ENCODE results near the gene ZNF487. TPM values are rescaled to one million over a fixed set of nuclear protein-coding genes. Genes with fewer than 3 reads are reported as not detected.
A peak's percentile ranks its signal among the peaks of the same experiment; 100 is the strongest.

ZNF487 gene
- total and polyA plus RNA-seq, 10 of the 15 experiments (the other 5 are each of a cell fraction or from before 2014, with no cell fraction given), result 0.74 to 2.1 (median 1.1) TPM

- TF ChIP-seq ZBTB4 (CRISPR knock-in tag; IDR thresholded peaks at IDR 0.05), result no peak
- TF ChIP-seq HDGF (IDR thresholded peaks at IDR 0.05), result no peak
- TF ChIP-seq ZZZ3 (IDR thresholded peaks at IDR 0.05; ENCODE audit: control insufficient read depth, insufficient read length, low read depth), result no peak
- no peak for TF ChIP-seq HDAC2 (IDR thresholded peaks at IDR 0.05)
- TF ChIP-seq POLR2A (IDR thresholded peaks at IDR 0.05; ENCODE audit: low read depth, low read length), result peak; percentile 82
- TF ChIP-seq NBN (IDR thresholded peaks at IDR 0.05), result peak; percentile 81; the same call in 1 of the 2 replicates
- TF ChIP-seq SMARCA5 (IDR thresholded peaks at IDR 0.05), result peak; percentile 49; the same call in 1 of the 2 replicates
- TF ChIP-seq, protein P1, sequence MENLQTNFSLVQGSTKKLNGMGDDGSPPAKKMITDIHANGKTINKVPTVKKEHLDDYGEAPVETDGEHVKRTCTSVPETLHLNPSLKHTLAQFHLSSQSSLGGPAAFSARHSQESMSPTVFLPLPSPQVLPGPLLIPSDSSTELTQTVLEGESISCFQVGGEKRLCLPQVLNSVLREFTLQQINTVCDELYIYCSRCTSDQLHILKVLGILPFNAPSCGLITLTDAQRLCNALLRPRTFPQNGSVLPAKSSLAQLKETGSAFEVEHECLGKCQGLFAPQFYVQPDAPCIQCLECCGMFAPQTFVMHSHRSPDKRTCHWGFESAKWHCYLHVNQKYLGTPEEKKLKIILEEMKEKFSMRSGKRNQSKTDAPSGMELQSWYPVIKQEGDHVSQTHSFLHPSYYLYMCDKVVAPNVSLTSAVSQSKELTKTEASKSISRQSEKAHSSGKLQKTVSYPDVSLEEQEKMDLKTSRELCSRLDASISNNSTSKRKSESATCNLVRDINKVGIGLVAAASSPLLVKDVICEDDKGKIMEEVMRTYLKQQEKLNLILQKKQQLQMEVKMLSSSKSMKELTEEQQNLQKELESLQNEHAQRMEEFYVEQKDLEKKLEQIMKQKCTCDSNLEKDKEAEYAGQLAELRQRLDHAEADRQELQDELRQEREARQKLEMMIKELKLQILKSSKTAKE (IDR thresholded peaks at IDR 0.05; ENCODE audit: low read depth, poor library complexity, severe bottlenecking), result no peak
- TF ChIP-seq, protein P2, sequence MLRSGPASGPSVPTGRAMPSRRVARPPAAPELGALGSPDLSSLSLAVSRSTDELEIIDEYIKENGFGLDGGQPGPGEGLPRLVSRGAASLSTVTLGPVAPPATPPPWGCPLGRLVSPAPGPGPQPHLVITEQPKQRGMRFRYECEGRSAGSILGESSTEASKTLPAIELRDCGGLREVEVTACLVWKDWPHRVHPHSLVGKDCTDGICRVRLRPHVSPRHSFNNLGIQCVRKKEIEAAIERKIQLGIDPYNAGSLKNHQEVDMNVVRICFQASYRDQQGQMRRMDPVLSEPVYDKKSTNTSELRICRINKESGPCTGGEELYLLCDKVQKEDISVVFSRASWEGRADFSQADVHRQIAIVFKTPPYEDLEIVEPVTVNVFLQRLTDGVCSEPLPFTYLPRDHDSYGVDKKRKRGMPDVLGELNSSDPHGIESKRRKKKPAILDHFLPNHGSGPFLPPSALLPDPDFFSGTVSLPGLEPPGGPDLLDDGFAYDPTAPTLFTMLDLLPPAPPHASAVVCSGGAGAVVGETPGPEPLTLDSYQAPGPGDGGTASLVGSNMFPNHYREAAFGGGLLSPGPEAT (IDR thresholded peaks at IDR 0.05; ENCODE audit: low read depth), result 0 out of 2 replicates have a peak, but pooled peaks have one; percentile 28
- TF ChIP-seq CREM (IDR thresholded peaks at IDR 0.05; ENCODE audit: low read depth), result peak; percentile 56; the same call in 1 of the 2 replicates
- no peak for TF ChIP-seq EZH2 (IDR thresholded peaks at IDR 0.05; ENCODE audit: borderline replicate concordance, control insufficient read depth, low read depth, low read length)
- TF ChIP-seq EED (IDR thresholded peaks at IDR 0.05; ENCODE audit: low read depth), result peak; percentile 36; the same call in 1 of the 2 replicates
- TF ChIP-seq ZNF384 (IDR thresholded peaks at IDR 0.05; ENCODE audit: borderline replicate concordance, low read depth, low read length), result no peak
- peak in 2 of 3 experiments; percentile 23 to 45; a peak in 3 of 6 replicates for TF ChIP-seq CTCF (IDR thresholded peaks at IDR 0.05 in 2 of 3, conservative IDR thresholded peaks at IDR 0.05 in 1 of 3; ENCODE audit: control insufficient read depth in 2 of 3, extremely low read depth in 1 of 3, insufficient read depth in 1 of 3, low read depth in 3 of 3, low read length in 3 of 3)
- peak; percentile 40; the same call in 1 of the 2 replicates for TF ChIP-seq FOXM1 (IDR thresholded peaks at IDR 0.05; ENCODE audit: low read depth, low read length)
- TF ChIP-seq SIN3A (IDR thresholded peaks at IDR 0.05; ENCODE audit: low read depth, low read length), result peak; percentile 59; the same call in 1 of the 2 replicates
- TF ChIP-seq SREBF2 (IDR thresholded peaks at IDR 0.05; ENCODE audit: low read length), result no peak
- TF ChIP-seq, protein P3, sequence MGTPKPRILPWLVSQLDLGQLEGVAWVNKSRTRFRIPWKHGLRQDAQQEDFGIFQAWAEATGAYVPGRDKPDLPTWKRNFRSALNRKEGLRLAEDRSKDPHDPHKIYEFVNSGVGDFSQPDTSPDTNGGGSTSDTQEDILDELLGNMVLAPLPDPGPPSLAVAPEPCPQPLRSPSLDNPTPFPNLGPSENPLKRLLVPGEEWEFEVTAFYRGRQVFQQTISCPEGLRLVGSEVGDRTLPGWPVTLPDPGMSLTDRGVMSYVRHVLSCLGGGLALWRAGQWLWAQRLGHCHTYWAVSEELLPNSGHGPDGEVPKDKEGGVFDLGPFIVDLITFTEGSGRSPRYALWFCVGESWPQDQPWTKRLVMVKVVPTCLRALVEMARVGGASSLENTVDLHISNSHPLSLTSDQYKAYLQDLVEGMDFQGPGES (IDR thresholded peaks at IDR 0.05), result no peak
- TF ChIP-seq JUNB (IDR thresholded peaks at IDR 0.05), result no peak
- 0 out of 4 replicates have a peak, but pooled peaks of 1 of the 2 experiments have one; percentile 6 for TF ChIP-seq ETV6 (conservative IDR thresholded peaks at IDR 0.05 in 1 of 2, IDR thresholded peaks at IDR 0.05 in 1 of 2; ENCODE audit: borderline replicate concordance in 1 of 2, low read depth in 1 of 2)
Measured at GRCh38 chr10:43407576-43408330, 29.2 kb upstream of the ZNF487 start (continued).

Data from GM12878 (cell line).